ENCODE measurements around the gene FOCAD.

FOCAD gene

GRCh38 chr9:20749496-20750198 lies 65.6 kb downstream of the FOCAD start:
- Histone ChIP-seq H3K27me3 (ENCODE audit: control insufficient read depth in 5 of 5, insufficient read depth in 4 of 5, low read length in 5 of 5) (no peaks in the 10 kb centered on the region), H3K9me3 (ENCODE audit: control insufficient read depth in 5 of 5, low read length in 5 of 5) (no peaks in the 10 kb centered on the region), H3K9ac (ENCODE audit: low read length in 5 of 5) (no peak overlapping the region), H3K4me3 (ENCODE audit: low read depth in 1 of 5, low read length in 5 of 5) (no peak overlapping the region), H3K36me3 (ENCODE audit: control insufficient read depth in 5 of 5, insufficient read depth in 5 of 5, low read length in 5 of 5) (no peaks in the 10 kb centered on the region), H3K4me1 (ENCODE audit: control insufficient read depth in 5 of 5, insufficient read depth in 5 of 5, low read length in 5 of 5) (no peaks in the 10 kb centered on the region), H3K27ac (ENCODE audit: low read depth, low read length) (no peak overlapping the region)

- Histone ChIP-seq H3K4me3 (ENCODE audit: low read depth in 1 of 5, low read length in 5 of 5) (no peak overlapping the region), H3K27me3 (ENCODE audit: control insufficient read depth in 5 of 5, insufficient read depth in 4 of 5, low read length in 5 of 5) (no peaks in the 10 kb centered on the region), H3K9ac (ENCODE audit: low read length in 5 of 5) (no peak overlapping the region), H3K36me3 (ENCODE audit: control insufficient read depth in 5 of 5, insufficient read depth in 5 of 5, low read length in 5 of 5) (peaks cover 0 to 4% (median 0%) of the 10 kb centered on the region in 5 donors), H3K27ac (ENCODE audit: low read depth, low read length) (no peak overlapping the region), H3K9me3 (ENCODE audit: control insufficient read depth in 5 of 5, low read length in 5 of 5) (no peaks in the 10 kb centered on the region), H3K4me1 (ENCODE audit: control insufficient read depth in 5 of 5, insufficient read depth in 5 of 5, low read length in 5 of 5) (peaks cover 0 to 2% (median 0%) of the 10 kb centered on the region in 5 donors)
Observed at GRCh38 chr9:20753761-20754160, 69.7 kb downstream of the FOCAD start.

GRCh38 chr9:20754556-20754955 lies 70.5 kb downstream of the FOCAD start:
- Histone ChIP-seq H3K27me3 (ENCODE audit: control insufficient read depth in 5 of 5, insufficient read depth in 4 of 5, low read length in 5 of 5) (no peaks in the 10 kb centered on the region), H3K4me3 (ENCODE audit: low read depth in 1 of 5, low read length in 5 of 5) (no peak overlapping the region), H3K27ac (ENCODE audit: low read depth, low read length) (no peak overlapping the region), H3K36me3 (ENCODE audit: control insufficient read depth in 5 of 5, insufficient read depth in 5 of 5, low read length in 5 of 5) (peaks cover 0 to 4% (median under 1%) of the 10 kb centered on the region in 5 donors), H3K4me1 (ENCODE audit: control insufficient read depth in 5 of 5, insufficient read depth in 5 of 5, low read length in 5 of 5) (peaks cover 0 to 2% (median 0%) of the 10 kb centered on the region in 5 donors), H3K9me3 (ENCODE audit: control insufficient read depth in 5 of 5, low read length in 5 of 5) (no peaks in the 10 kb centered on the region), H3K9ac (ENCODE audit: low read length in 5 of 5) (no peak overlapping the region)

- no peak overlapping the region for H3K9ac ChIP-seq (ENCODE audit: low read length in 5 of 5)
- H3K4me3 ChIP-seq (ENCODE audit: low read depth in 1 of 5, low read length in 5 of 5), result no peak overlapping the region
- H3K36me3 ChIP-seq (ENCODE audit: control insufficient read depth in 5 of 5, insufficient read depth in 5 of 5, low read length in 5 of 5), result peaks cover 5 to 13% (median 12%) of the 10 kb centered on the region in 5 donors
- no peaks in the 10 kb centered on the region for H3K27me3 ChIP-seq (ENCODE audit: control insufficient read depth in 5 of 5, insufficient read depth in 4 of 5, low read length in 5 of 5)
- H3K9me3 ChIP-seq (ENCODE audit: control insufficient read depth in 5 of 5, low read length in 5 of 5), result no peaks in the 10 kb centered on the region
- no peak overlapping the region for H3K27ac ChIP-seq (ENCODE audit: low read depth, low read length)
- H3K4me1 ChIP-seq (ENCODE audit: control insufficient read depth in 5 of 5, insufficient read depth in 5 of 5, low read length in 5 of 5), result no peaks in the 10 kb centered on the region
Observed at GRCh38 chr9:20760246-20760891, 76.3 kb downstream of the FOCAD start.

GRCh38 chr9:20770947-20771346 lies 86.9 kb downstream of the FOCAD start:
- no peaks in the 10 kb centered on the region for H3K9me3 ChIP-seq (ENCODE audit: control insufficient read depth in 5 of 5, low read length in 5 of 5)
- H3K27ac ChIP-seq (ENCODE audit: low read depth, low read length), result no peak overlapping the region
- H3K4me1 ChIP-seq (ENCODE audit: control insufficient read depth in 5 of 5, insufficient read depth in 5 of 5, low read length in 5 of 5), result no peaks in the 10 kb centered on the region
- H3K4me3 ChIP-seq (ENCODE audit: low read depth in 1 of 5, low read length in 5 of 5), result no peak overlapping the region
- no peak overlapping the region for H3K9ac ChIP-seq (ENCODE audit: low read length in 5 of 5)
- H3K36me3 ChIP-seq (ENCODE audit: control insufficient read depth in 5 of 5, insufficient read depth in 5 of 5, low read length in 5 of 5), result peaks cover 16 to 23% (median 21%) of the 10 kb centered on the region in 5 donors
- H3K27me3 ChIP-seq (ENCODE audit: control insufficient read depth in 5 of 5, insufficient read depth in 4 of 5, low read length in 5 of 5), result no peaks in the 10 kb centered on the region

- Histone ChIP-seq H3K9me3 (ENCODE audit: control insufficient read depth in 5 of 5, low read length in 5 of 5) (no peaks in the 10 kb centered on the region), H3K4me3 (ENCODE audit: low read depth in 1 of 5, low read length in 5 of 5) (no peak overlapping the region), H3K27me3 (ENCODE audit: control insufficient read depth in 5 of 5, insufficient read depth in 4 of 5, low read length in 5 of 5) (no peaks in the 10 kb centered on the region), H3K36me3 (ENCODE audit: control insufficient read depth in 5 of 5, insufficient read depth in 5 of 5, low read length in 5 of 5) (peaks cover 13 to 24% (median 19%) of the 10 kb centered on the region in 5 donors), H3K9ac (ENCODE audit: low read length in 5 of 5) (no peak overlapping the region), H3K27ac (ENCODE audit: low read depth, low read length) (no peak overlapping the region), H3K4me1 (ENCODE audit: control insufficient read depth in 5 of 5, insufficient read depth in 5 of 5, low read length in 5 of 5) (no peaks in the 10 kb centered on the region)
Observed at GRCh38 chr9:20771729-20772128, 87.7 kb downstream of the FOCAD start.

GRCh38 chr9:20775683-20776082 lies 91.6 kb downstream of the FOCAD start:
- Histone ChIP-seq H3K9me3 (ENCODE audit: control insufficient read depth in 5 of 5, low read length in 5 of 5) (no peaks in the 10 kb centered on the region), H3K4me1 (ENCODE audit: control insufficient read depth in 5 of 5, insufficient read depth in 5 of 5, low read length in 5 of 5) (no peaks in the 10 kb centered on the region), H3K36me3 (ENCODE audit: control insufficient read depth in 5 of 5, insufficient read depth in 5 of 5, low read length in 5 of 5) (peaks cover 5 to 14% (median 10%) of the 10 kb centered on the region in 5 donors), H3K9ac (ENCODE audit: low read length in 5 of 5) (no peak overlapping the region), H3K27me3 (ENCODE audit: control insufficient read depth in 5 of 5, insufficient read depth in 4 of 5, low read length in 5 of 5) (no peaks in the 10 kb centered on the region), H3K4me3 (ENCODE audit: low read depth in 1 of 5, low read length in 5 of 5) (no peak overlapping the region), H3K27ac (ENCODE audit: low read depth, low read length) (no peak overlapping the region)

GRCh38 chr9:20781092-20781491 lies 97.0 kb downstream of the FOCAD start:
- H3K4me1 ChIP-seq (ENCODE audit: control insufficient read depth in 5 of 5, insufficient read depth in 5 of 5, low read length in 5 of 5), result no peaks in the 10 kb centered on the region
- no peaks in the 10 kb centered on the region for H3K27me3 ChIP-seq (ENCODE audit: control insufficient read depth in 5 of 5, insufficient read depth in 4 of 5, low read length in 5 of 5)
- H3K4me3 ChIP-seq (ENCODE audit: low read depth in 1 of 5, low read length in 5 of 5), result no peak overlapping the region
- no peaks in the 10 kb centered on the region for H3K9me3 ChIP-seq (ENCODE audit: control insufficient read depth in 5 of 5, low read length in 5 of 5)
- peaks cover 0 to 8% (median 6%) of the 10 kb centered on the region in 5 donors for H3K36me3 ChIP-seq (ENCODE audit: control insufficient read depth in 5 of 5, insufficient read depth in 5 of 5, low read length in 5 of 5)
- H3K9ac ChIP-seq (ENCODE audit: low read length in 5 of 5), result no peak overlapping the region
- H3K27ac ChIP-seq (ENCODE audit: low read depth, low read length), result no peak overlapping the region

GRCh38 chr9:20782289-20782688 lies 98.2 kb downstream of the FOCAD start:
- peaks cover 0 to 8% (median 6%) of the 10 kb centered on the region in 5 donors for H3K36me3 ChIP-seq (ENCODE audit: control insufficient read depth in 5 of 5, insufficient read depth in 5 of 5, low read length in 5 of 5)
- no peak overlapping the region for H3K9ac ChIP-seq (ENCODE audit: low read length in 5 of 5)
- H3K9me3 ChIP-seq (ENCODE audit: control insufficient read depth in 5 of 5, low read length in 5 of 5), result no peaks in the 10 kb centered on the region
- H3K4me1 ChIP-seq (ENCODE audit: control insufficient read depth in 5 of 5, insufficient read depth in 5 of 5, low read length in 5 of 5), result no peaks in the 10 kb centered on the region
- H3K27me3 ChIP-seq (ENCODE audit: control insufficient read depth in 5 of 5, insufficient read depth in 4 of 5, low read length in 5 of 5), result no peaks in the 10 kb centered on the region
- H3K4me3 ChIP-seq (ENCODE audit: low read depth in 1 of 5, low read length in 5 of 5), result no peak overlapping the region
- no peak overlapping the region for H3K27ac ChIP-seq (ENCODE audit: low read depth, low read length)
